Breast epithelium (tissue), 3 donors: ENCODE data around the gene GRIK3.

Source experiments
- CTCF ChIP-seq, 3 donors: fragments of 450-650 bp; IDR thresholded peaks; one replicate each; pipeline ENCODE4 v1.5.1; 2016 to 2017; ENCODE audit warnings: antibody characterized with exemption in 3 of 3, mild to moderate bottlenecking in 3 of 3, moderate library complexity in 3 of 3
- POLR2A ChIP-seq: fragments of 450-650 bp; IDR thresholded peaks from one replicate; pipeline ENCODE4 v1.6.1; 2016; ENCODE audit warnings: antibody characterized with exemption, mild to moderate bottlenecking, moderate library complexity
- POLR2AphosphoS5 ChIP-seq, 3 donors: sonication (generic); formaldehyde crosslinking; IDR thresholded peaks; one replicate each; pipeline ENCODE4 v1.6.1; 2017; ENCODE audit warnings: antibody characterized with exemption in 3 of 3

GRCh38 chr1:36760081-36760480 is 274.2 kb downstream of the GRIK3 start:
- no peak for TF ChIP-seq CTCF (IDR thresholded peaks at IDR 0.05)
- TF ChIP-seq POLR2AphosphoS5 (IDR thresholded peaks at IDR 0.05) = no peak
- no peak for TF ChIP-seq POLR2A
